ENCODE results near the gene HOXD11. TPM values are rescaled to one million over a fixed set of nuclear protein-coding genes. Genes with fewer than 3 reads are reported as not detected.

HOXD11 gene
- total and polyA plus RNA-seq, 2 donors (not counting 1 experiment from before 2014, with no cell fraction given): not detected

- H3K27me3 ChIP-seq (replicated peaks in 1 of 4; ENCODE audit: control extremely low read depth in 1 of 4, control insufficient read depth in 3 of 4, insufficient read depth in 4 of 4, low read length in 3 of 4): peaks cover 0 to 84% (median 46%) of the 10 kb centered on the region in 4 experiments
- H3K9ac ChIP-seq (ENCODE audit: low read length): no peak within 1 kb of the TSS
- CTCF ChIA-PET: interaction anchor here (1.6 kb wide), 1 partner anchor 59 kb away, joined by 3 read pairs; no protein-coding TSS in a partner anchor
Measured at GRCh38 chr2:176156807-176157498, 49.9 kb downstream of the HOXD11 start, which contains the start of gene HOXD3. HOXD3 (plus strand) TSS chr2:176157307; CDS start chr2:176169115, 11,808 bp downstream.

More at GRCh38 chr2:176156807-176157498, 49.9 kb downstream of the HOXD11 start, which contains the start of gene HOXD3:
- Mint-ChIP-seq H3K4me1 (peaks cover 3% of the 10 kb centered on the region), H3K9me3 (ENCODE audit: insufficient read depth) (peaks cover 2% of the 10 kb centered on the region), H3K27me3 (peaks cover 67% of the 10 kb centered on the region), H3K4me3 (peak within 1 kb of the TSS; percentile 41), H3K27ac (peak within 1 kb of the TSS; percentile 20)
- Histone ChIP-seq H3K79me2 (ENCODE audit: control insufficient read depth, insufficient read depth, low read length) (no peaks in the 10 kb centered on the region), H3K4me1 (ENCODE audit: control insufficient read depth in 2 of 2, insufficient read depth in 2 of 2, low read length in 2 of 2) (peaks cover 8 to 14% of the 10 kb centered on the region in 2 donors), H3K27ac (ENCODE audit: low read length in 2 of 2) (no peak within 1 kb of the TSS), H3K36me3 (replicated peaks in 1 of 2; ENCODE audit: control extremely low read depth in 1 of 2, control insufficient read depth in 1 of 2, extremely low read depth in 1 of 2, insufficient read depth in 2 of 2, low read length in 1 of 2) (no peaks in the 10 kb centered on the region), H2AFZ (ENCODE audit: insufficient read depth, low read depth, low read length, poor library complexity, severe bottlenecking) (no peak within 1 kb of the TSS), H3K9me3 (ENCODE audit: control extremely low read depth in 1 of 3, control insufficient read depth in 2 of 3, insufficient read depth in 1 of 3, low read length in 2 of 3) (peaks cover 0 to 43% (median 0%) of the 10 kb centered on the region in 3 donors), H3K4me3 (ENCODE audit: control extremely low read depth in 1 of 5, extremely low read depth in 1 of 5, insufficient read depth in 1 of 5, low read depth in 2 of 5, low read length in 4 of 5) (no peak within 1 kb of the TSS), H3K4me2 (replicated peaks; ENCODE audit: low read depth, low read length, poor library complexity, severe bottlenecking) (peak within 1 kb of the TSS; percentile 30), H4K20me1 (ENCODE audit: control insufficient read depth, insufficient read depth, low read length, poor library complexity, severe bottlenecking) (no peaks in the 10 kb centered on the region)
- WGBS (ENCODE audit: insufficient coverage): 10% methylated on average over 24 of the region's 48 CpGs
- peak; percentile 13 for DNase-seq
- intact Hi-C loops (cut with micrococcal nuclease): no loop called here
- ATAC-seq (ENCODE audit: low read depth): no peak
- TF ChIP-seq CTCF (IDR thresholded peaks at IDR 0.05) (no peak), EZH2 (IDR thresholded peaks at IDR 0.05; ENCODE audit: borderline replicate concordance, insufficient read depth, low read depth, low read length, poor library complexity, severe bottlenecking) (no peak)
- POLR2A ChIA-PET: no interaction called here

Data from B cell (primary cell).